GM18519 (cell line): ENCODE measurements around the gene STK11IP.

Experiments used
- ATAC-seq: cut with Tn5 transposase; IDR thresholded peaks from one replicate; pipeline ENCODE4 v1.9.1; 2021; ENCODE audit warnings: mild to moderate bottlenecking, moderate library complexity; ENCODE audit not compliant: unreplicated experiment, low FRiP score

Gene STK11IP

DNA sequence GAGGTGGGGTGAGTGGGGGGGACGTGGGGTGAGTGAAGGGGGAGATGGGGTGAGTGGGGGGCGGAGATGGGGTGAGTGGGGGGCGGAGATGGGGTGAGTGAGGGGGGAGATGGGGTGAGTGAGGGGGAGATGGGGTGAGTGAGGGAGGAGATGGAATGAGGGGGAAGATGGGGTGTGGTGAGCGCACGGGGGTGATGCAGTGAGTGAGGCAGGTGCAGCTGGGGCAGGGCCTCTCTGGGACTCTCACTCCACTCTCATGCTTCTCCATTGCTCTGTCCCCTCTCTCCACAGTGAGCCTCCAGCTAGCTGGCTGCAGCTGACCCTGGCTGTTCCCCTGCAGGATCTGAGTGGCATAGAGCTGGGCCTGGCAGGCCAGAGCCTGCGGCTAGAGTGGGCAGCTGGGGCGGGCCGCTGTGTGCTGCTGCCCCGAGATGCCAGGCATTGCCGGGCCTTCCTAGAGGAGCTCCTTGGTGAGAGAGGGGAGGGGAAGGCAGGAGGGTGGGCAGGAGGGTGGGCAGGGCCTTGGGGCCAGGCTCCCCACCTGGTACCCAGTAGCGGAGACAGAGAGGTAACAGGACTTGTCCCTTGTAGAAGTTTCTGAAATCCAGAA, 15.9 kb downstream of the STK11IP start:
- no peak for ATAC-seq

GRCh38 chr2:219614076-219614860, 16.6 kb downstream of the STK11IP start:
- no peak for ATAC-seq

DNA sequence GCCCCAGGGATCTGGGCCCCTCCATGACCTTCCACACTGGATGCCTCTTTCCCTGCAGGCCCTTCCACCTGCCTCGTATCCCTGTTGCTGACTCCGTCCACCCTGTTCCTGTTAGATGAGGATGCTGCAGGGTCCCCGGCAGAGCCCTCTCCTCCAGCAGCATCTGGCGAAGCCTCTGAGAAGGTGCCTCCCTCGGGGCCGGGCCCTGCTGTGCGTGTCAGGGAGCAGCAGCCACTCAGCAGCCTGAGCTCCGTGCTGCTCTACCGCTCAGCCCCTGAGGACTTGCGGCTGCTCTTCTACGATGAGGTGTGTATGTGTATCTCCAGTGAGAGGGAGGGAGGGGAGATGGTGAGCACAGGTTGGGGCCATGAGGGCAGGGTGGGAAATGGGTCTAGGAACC, 17.4 kb downstream of the STK11IP start:
- ATAC-seq: no peak

DNA sequence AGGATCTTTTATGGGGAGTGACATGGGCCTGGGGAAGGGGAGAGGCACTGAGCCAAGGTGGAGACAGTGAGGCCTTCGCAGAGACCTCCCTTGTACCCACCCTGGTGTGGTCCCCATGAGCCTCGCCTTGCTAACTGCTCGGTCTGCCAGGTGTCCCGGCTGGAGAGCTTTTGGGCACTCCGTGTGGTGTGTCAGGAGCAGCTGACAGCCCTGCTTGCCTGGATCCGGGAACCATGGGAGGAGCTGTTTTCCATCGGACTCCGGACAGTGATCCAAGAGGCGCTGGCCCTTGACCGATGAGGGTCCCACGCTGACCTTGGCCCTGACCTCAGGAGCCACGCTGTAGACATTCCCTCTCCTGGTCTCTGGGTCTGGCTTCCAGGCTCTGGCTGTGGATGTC, 18.2 kb downstream of the STK11IP start:
- ATAC-seq: no peak

GRCh38 chr2:219616550-219616949, 18.9 kb downstream of the STK11IP start:
- no peak for ATAC-seq

GRCh38 chr2:219618733-219619122, 21.1 kb downstream of the STK11IP start:
- ATAC-seq: no peak

- ATAC-seq: no peak
These were observed 21.6 kb downstream of the STK11IP start for GRCh38 chr2:219619235-219619634.

DNA sequence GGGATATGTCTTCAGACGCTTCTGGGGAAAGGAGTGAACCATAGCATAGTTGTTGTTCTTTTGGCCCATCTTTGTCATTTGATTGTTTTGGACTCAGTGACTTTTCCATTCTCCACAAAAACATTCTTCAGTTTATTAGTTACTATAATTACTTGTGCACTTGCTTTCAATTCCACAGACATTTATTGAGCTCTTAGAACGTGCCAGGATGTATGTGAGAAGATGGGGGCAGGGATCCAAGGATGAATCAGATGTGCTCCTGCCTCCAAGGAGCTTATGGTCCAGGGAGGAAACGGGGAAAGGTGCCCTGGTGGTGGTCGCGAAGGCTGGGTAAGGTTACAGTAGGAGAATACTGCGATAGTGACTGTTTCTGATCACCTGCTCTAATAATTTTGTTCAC, 22.9 kb downstream of the STK11IP start:
- ATAC-seq: no peak

- ATAC-seq: no peak
These were observed 24.3 kb downstream of the STK11IP start for GRCh38 chr2:219621935-219622334.

DNA sequence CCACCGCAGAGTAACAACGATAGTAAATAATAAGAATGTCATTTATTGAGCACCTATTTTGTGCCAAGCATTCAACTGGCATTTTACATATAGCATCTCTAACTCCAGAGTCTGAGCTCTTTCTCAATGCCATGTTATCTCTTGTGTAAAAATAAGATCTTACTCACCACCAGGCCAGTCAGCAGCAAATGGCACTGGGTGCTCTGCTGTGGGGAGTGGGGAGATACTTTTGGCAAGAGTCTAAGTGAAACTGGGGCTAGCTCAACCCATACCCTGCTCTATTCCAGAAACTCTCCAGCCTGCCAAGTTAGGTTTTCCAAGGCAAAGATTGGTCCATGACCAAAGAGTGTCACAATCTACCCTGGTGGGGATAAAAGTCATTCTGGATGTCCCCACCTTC, 24.8 kb downstream of the STK11IP start:
- ATAC-seq: no peak

- ATAC-seq: no peak
These were observed 26.9 kb downstream of the STK11IP start for GRCh38 chr2:219624565-219624964.

- no peak for ATAC-seq
These were observed 27.5 kb downstream of the STK11IP start for GRCh38 chr2:219625179-219625578.

DNA sequence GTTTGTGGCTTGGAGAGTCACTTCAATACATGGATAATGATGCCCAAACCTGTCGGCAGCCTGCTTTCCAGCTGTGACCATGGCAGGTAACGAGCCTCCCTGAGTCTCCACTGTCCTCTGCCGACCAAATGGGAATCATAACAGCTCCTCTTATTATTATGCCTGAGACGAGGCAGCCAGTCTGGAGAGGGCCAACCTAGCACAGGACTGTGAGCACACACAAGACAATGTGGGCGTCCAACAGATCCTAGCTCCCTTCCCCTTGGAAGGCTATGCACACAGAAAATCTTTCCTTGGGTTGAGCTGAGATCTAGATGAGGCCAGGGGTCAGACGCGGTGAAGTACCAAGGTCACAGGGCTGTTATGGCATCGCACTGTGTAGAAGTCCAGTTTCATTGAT, 28.9 kb downstream of the STK11IP start:
- ATAC-seq: no peak

- ATAC-seq: no peak
These were observed 29.7 kb downstream of the STK11IP start, which contains the start of gene SLC4A3 for GRCh38 chr2:219627103-219628100. SLC4A3 (plus strand) TSS chr2:219627630; CDS start chr2:219627993, 363 bp downstream.

- ATAC-seq: no peak
These were observed 30.8 kb downstream of the STK11IP start for GRCh38 chr2:219628235-219628985.

DNA sequence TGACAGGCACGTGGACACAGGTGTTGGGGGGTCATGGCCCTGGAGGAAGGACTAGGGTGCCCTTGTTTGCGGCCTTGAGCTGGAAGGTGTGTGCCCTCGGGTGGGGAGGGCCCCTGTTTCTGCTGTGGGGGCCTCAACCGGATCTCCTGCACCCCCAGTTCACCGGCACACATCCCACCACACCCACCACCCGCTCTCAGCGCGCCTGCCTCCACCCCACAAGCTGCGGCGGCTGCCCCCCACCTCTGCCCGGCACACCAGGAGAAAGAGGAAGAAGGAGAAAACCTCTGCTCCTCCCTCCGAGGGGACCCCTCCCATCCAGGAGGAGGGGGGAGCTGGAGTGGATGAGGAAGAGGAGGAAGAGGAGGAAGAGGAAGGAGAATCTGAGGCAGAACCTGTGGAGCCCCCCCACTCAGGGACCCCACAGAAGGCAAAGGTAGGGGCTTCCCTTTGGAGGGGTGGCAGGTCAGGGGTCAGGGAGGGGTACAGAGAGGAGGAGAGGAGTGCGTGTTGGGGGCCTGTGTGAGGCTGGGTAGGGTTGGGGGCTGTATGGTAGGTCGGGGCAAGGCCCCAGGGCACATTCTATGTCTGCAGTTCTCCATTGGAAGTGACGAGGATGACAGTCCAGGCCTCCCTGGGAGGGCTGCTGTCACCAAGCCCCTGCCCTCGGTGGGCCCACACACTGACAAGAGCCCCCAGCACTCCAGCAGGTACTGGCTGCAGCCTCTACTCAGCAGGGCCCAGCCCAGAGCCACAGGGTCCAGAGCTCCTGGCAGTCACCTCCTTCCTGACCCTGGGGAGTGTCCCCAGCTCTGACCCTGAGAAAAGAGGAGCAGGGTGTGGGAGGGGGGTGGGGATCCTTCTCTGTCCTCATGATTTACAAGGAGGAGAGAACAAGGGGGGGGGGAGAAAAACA, 31.6 kb downstream of the STK11IP start:
- no peak for ATAC-seq

- ATAC-seq: no peak
These were observed 32.5 kb downstream of the STK11IP start for GRCh38 chr2:219629976-219630695.

GRCh38 chr2:219630770-219631405, 33.2 kb downstream of the STK11IP start:
- no peak for ATAC-seq
